Upper lobe of right lung (tissue), 1 donor: ENCODE data around the gene TRAF7. TPM values are rescaled to one million over a fixed set of nuclear protein-coding genes. Genes with fewer than 3 reads are reported as not detected.
"Not testable (repeated sequence)": the region's sequence is repeated elsewhere in the genome, so short reads cannot be mapped to it uniquely, and the experiment has no call there.

ENCODE experiments used
- ATAC-seq: fragments of 200-7000 bp; cut with Tn5 transposase; one replicate; pipeline ENCODE4 v1.9.1; 2020; ENCODE audit warnings: mild to moderate bottlenecking, moderate library complexity
- DNase-seq: peaks from one replicate; pipeline ENCODE4 v3.0.0-alpha.2; 2020
- H3K27ac ChIP-seq: fragments of 200-600 bp; one replicate; pipeline ENCODE4 v1.8.0; 2022
- H3K27me3 ChIP-seq: fragments of 200-600 bp; one replicate; pipeline ENCODE4 v1.8.0; 2022; ENCODE audit warnings: mild to moderate bottlenecking
- H3K36me3 ChIP-seq: fragments of 200-600 bp; one replicate; pipeline ENCODE4 v1.8.0; 2022
- H3K4me1 ChIP-seq: fragments of 200-600 bp; one replicate; pipeline ENCODE4 v1.8.0; 2022
- H3K4me3 ChIP-seq: fragments of 200-600 bp; one replicate; pipeline ENCODE4 v1.8.0; 2022; ENCODE audit warnings: mild to moderate bottlenecking
- H3K9me3 ChIP-seq: fragments of 200-600 bp; one replicate; pipeline ENCODE4 v1.8.0; 2022
- intact Hi-C: fragments of 100-400 bp; cut with DNase I; formaldehyde crosslinking; loops from one replicate; pipeline ENCODE4 v1.11.0; 2022
- total RNA-seq: library from RNA; stranded (reverse); fragmentation: NEBNext Ultra II Directional; extraction: Animal tissue kit (Norgen Biotek cat#: 25700); gene quantifications from one replicate; pipeline ENCODE4 v1.2.1, GENCODE V29; 2021
- TF ChIP-seq, protein P1 (sequence below): fragments of 200-600 bp; IDR thresholded peaks from one replicate; pipeline ENCODE4 v1.8.0; 2022; ENCODE audit warnings: antibody characterized with exemption
- donor health status: DM: no; HTN: yes; CAD: no; lungs with severe emphysema.

Gene TRAF7
- total RNA-seq, 1 donor from 2014 or later: 64.3 TPM

DNA sequence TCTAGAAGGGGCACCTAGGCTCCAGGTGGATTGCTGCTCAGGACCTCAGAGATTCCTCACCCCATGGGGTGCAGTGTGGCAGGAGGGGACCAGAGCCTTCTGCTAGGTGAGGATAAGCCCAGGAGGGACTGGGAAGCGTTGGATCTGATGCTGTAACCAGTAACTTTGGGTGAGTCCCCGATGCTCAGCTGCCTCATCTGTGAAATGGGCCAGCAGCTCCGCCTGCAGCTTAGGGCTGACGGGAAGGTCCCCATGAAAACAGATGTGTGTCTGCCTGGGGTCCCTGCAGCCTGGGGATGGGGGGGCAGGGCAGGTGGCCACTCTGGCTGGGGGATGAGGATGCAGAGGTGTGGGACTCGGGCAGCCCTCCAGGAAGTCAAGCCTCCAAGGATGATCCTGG lies 43.5 kb downstream of the TRAF7 start:
- H3K9me3 ChIP-seq: no peaks in the 10 kb centered on the region
- no peak overlapping the region for H3K4me3 ChIP-seq
- H3K36me3 ChIP-seq: no peaks in the 10 kb centered on the region
- peaks cover 34% of the 10 kb centered on the region for H3K27me3 ChIP-seq
- TF ChIP-seq, protein P1, sequence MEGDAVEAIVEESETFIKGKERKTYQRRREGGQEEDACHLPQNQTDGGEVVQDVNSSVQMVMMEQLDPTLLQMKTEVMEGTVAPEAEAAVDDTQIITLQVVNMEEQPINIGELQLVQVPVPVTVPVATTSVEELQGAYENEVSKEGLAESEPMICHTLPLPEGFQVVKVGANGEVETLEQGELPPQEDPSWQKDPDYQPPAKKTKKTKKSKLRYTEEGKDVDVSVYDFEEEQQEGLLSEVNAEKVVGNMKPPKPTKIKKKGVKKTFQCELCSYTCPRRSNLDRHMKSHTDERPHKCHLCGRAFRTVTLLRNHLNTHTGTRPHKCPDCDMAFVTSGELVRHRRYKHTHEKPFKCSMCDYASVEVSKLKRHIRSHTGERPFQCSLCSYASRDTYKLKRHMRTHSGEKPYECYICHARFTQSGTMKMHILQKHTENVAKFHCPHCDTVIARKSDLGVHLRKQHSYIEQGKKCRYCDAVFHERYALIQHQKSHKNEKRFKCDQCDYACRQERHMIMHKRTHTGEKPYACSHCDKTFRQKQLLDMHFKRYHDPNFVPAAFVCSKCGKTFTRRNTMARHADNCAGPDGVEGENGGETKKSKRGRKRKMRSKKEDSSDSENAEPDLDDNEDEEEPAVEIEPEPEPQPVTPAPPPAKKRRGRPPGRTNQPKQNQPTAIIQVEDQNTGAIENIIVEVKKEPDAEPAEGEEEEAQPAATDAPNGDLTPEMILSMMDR: no peak
- intact Hi-C loops: no loop called here
- H3K4me1 ChIP-seq: peaks cover 11% of the 10 kb centered on the region
- ATAC-seq (no peak), DNase-seq (no peak)
- no peak overlapping the region for H3K27ac ChIP-seq

DNA sequence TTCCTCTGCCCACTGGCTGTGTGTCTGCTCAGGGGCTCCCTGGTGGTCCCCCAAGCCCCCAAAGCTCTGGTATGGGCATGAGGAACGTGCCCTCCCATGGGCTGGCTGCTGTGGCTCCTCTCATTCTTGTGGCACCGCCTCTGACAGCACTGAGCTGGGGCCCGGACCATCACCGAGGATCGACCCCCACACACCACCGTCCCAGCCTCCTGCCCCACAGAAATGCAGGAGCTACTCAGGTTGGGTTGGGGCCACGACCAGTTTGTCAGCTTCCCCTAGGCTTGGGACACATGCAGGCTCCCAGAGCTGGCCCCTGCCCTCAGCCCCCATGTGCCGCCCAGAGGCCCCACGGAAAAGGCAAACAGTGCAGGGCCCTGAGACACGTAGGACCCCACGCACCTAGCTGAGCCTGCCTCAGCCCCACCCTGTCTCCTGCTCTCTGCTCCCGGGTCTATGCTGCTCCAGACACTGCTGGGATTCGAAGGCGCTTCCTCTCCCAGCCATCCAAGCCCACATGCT lies 44.1 kb downstream of the TRAF7 start:
- no peaks in the 10 kb centered on the region for H3K9me3 ChIP-seq
- no peak overlapping the region for H3K27ac ChIP-seq
- H3K36me3 ChIP-seq: no peaks in the 10 kb centered on the region
- H3K4me1 ChIP-seq: peaks cover 13% of the 10 kb centered on the region
- TF ChIP-seq, protein P1: no peak
- intact Hi-C loops: no loop called here
- H3K27me3 ChIP-seq: peaks cover 28% of the 10 kb centered on the region
- ATAC-seq (no peak), DNase-seq (no peak)
- H3K4me3 ChIP-seq: no peak overlapping the region

DNA sequence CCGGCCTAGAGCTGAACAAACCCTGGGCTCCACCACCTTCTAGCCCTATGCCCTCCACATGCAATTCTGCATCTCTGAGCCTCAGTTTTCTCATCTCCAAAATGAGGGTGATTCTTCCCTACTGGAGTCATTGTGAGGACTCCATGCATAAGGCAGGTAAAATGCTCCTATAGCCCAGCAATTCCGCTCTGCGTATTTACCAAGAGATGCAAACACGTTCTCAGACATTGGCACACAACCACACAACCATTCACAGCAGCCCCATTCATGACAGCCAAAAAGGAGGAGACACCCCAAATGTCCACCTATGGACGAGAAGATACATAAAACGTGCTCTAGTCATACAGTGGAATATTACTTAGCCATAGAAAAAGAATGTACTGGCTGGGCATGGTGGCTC lies 44.7 kb downstream of the TRAF7 start:
- ATAC-seq (no peak), DNase-seq (no peak)
- H3K4me1 ChIP-seq: peaks cover 12% of the 10 kb centered on the region
- intact Hi-C loops: no loop called here
- no peaks in the 10 kb centered on the region for H3K36me3 ChIP-seq
- H3K27ac ChIP-seq: no peak overlapping the region
- H3K27me3 ChIP-seq: peaks cover 22% of the 10 kb centered on the region
- H3K9me3 ChIP-seq: no peaks in the 10 kb centered on the region
- no peak overlapping the region for H3K4me3 ChIP-seq
- TF ChIP-seq, protein P1: no peak

DNA sequence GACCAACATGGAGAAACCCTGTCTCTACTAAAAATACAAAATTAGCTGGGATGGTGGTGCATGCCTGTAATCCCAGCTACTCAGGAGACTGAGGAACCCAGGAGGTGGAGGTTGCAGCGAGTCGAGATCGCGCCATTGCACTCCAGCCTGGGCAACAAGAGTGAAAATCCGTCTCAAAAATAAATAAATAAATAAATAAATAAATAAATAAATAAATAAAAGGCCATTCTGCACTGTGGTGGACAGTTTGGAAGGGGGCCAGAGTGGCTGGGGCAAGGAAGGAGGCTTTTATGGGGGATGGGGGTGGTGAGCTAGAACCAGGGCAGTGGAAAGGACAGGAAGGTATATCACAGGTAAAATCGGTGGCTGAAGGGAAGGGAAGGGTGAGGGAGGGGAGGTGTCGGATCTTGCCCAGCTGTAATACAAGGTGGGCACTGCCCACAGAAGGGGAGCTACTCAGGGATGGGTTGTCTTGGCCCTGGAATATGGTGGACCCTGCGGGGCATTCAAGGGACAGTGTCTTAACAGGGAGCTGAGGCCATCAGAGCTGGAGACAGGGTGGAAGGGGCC lies 47.6 kb downstream of the TRAF7 start:
- DNase-seq, H3K4me3 ChIP-seq, H3K27ac ChIP-seq, intact Hi-C loops, ATAC-seq, H3K27me3 ChIP-seq, H3K9me3 ChIP-seq: not testable (repeated sequence)
- Histone ChIP-seq H3K36me3 (peaks cover 15% of the 10 kb centered on the region), H3K4me1 (peaks cover 18% of the 10 kb centered on the region)

- Histone ChIP-seq H3K9me3 (no peaks in the 10 kb centered on the region), H3K4me1 (peaks cover 18% of the 10 kb centered on the region), H3K36me3 (peaks cover 29% of the 10 kb centered on the region), H3K27ac (peak overlapping the region; percentile 98), H3K27me3 (no peaks in the 10 kb centered on the region), H3K4me3 (peak overlapping the region; percentile 86)
- intact Hi-C loops: no loop called here
- no peak for ATAC-seq
- TF ChIP-seq, protein P1: no peak
- no peak for DNase-seq
These were observed 49.0 kb downstream of the TRAF7 start for GRCh38 chr16:2204416-2205103.
